ENCODE results near the gene GMPPB. TPM values are rescaled to one million over a fixed set of nuclear protein-coding genes. Genes with fewer than 3 reads are reported as not detected.

The GMPPB gene
- polyA plus RNA-seq, 3 donors, result 10.7 to 14.1 (median 12.8) TPM

DNA sequence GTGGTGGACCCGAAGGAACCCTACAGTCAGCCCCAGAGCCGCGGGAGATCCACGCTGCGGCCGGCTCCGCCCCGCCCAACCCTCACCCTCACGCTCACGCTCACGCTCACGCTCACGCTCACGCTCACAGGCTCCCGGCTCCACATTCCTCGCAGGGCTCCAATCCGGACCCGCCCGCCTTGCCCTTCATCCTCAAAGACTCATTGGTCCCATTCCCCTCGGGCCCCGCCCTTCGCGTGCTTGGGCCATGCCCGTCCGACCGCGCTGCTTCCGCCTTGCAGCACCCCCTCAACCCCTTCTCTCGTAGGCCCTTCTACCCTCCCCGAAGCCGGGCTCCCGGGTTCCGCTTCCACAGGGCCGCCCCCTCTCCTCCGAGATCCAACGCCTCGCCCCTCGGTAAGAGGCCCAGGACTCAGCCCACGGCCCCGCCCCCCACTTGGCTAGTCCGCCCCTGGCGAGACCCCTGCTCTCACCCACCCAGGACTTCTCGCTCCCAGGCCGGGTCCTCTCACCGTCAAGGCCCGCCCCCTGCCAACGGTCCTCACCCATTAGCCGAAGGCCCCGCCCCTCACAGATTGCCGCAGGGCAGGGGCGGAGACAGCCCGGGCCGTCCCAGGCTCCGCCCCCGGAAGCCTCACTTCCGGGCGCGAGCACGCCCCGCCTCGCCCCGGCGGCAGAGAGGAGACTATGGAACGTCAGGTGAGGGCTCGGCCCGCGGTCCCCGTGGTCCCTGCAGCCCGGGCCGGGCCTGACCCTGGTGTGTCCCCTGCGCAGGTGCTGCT is 49.8 kb downstream of the GMPPB start, which contains the start of gene APEH:
APEH (plus strand) TSS at position 637 of the 782 bp plus-strand sequence; CDS start at position 688, 51 bp downstream.
- DNase-seq (ENCODE audit: low read depth in 3 of 3, low spot score in 2 of 3), result peak; percentile 88 to 90 (median 88)

DNA sequence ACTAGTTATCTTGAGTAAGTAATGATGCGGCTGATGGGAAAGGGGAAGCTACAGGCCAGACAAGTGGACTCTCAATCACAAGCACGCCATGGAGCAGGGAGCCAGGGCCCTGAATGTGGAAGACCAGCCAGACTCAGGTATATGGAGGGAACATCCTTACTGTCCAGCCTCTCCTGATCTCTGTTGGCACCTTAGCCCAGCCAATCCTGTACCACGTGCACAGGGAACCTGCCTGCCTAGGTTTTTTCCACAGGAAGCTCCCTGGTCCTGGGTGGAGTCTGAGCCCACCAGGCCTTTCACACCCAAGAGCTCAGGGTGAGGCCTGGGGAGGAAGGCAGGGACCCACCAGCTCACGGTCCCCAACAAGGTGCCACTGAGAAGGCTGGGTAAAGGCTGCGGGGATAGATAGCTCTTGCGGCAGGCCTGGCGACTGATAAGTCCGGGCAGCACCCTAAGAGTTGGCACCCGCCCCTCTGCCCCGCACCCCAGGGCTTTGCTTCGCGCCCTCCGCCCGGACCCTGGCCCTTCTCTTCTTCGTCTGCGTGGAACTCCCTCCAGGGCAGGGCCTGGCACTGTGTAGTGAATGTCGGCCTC is 50.5 kb downstream of the GMPPB start:
- no peak for DNase-seq (ENCODE audit: low read depth in 3 of 3, low spot score in 2 of 3)

DNA sequence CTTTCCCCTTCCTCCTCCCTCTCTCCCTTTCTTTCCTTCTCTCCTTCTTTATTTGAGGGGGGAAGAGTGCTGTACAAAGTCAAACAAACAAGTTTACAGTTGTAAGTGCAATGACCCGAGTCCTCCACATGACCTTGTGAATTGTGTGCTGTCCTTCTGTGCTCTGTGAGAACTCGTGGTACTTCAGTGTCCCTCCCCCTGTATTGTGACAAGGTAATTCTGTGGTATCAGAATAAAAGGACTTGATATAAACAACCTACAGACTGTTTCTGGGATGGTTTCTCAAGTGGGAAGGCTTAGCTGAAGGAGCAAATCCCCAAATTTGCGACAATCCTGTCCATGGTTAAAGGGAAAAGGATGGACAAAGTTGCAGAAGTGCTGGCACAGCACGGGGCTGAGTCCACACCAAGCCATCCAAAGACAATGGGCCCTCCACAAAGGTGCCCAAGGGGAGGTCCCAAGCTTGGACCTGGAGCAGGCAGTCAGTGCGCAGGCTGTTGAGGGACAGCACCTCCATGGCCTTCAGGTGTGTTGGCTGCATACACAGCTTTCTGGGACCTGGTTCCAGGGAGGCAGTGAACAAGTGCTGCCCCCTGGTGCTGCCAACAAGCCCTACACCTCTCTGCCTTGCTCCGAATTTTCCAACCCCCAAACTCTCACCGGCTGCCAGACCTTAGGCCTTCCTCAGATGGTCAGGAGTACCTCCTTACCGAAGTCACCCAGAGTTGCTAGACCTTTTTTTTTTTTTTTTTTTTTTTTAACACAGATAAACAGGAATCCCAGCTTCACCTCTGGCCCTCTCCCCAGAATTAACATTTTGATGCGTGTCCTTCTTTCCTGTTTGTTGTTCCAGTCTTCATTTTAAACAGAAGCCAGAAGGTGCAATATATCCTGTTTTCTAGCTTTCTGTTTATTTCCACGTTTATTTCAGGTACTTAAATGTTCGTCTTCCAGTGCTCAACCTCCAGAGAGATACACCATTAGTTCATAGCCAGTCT is 52.2 kb downstream of the GMPPB start:
- DNase-seq (ENCODE audit: low read depth in 3 of 3, low spot score in 2 of 3), result peak in 1 of 3 donors; percentile 62

- no peak for DNase-seq (ENCODE audit: low read depth in 3 of 3, low spot score in 2 of 3)
Measured at GRCh38 chr3:49670940-49671290, 52.8 kb downstream of the GMPPB start.

Other genes starting within 250 kb of the GMPPB start
- 1 to 10 TPM in 2 of 3 donors, under 1 TPM in 1; 0.93 to 1.6 (median 1.1) TPM for gene BSN, start 169.5 kb downstream of the GMPPB start, polyA plus RNA-seq (ENCODE audit: insufficient read length in 3 of 3)
- 100 to 1,000 TPM; 147 to 178 (median 155) TPM for gene APEH, start 49.6 kb downstream of the GMPPB start, polyA plus RNA-seq (ENCODE audit: insufficient read length in 3 of 3)
- 100 to 1,000 TPM in 2 of 3 donors, 10 to 100 TPM in 1; 93.8 to 176 (median 110) TPM for gene MST1, start 34.5 kb downstream of the GMPPB start, polyA plus RNA-seq (ENCODE audit: insufficient read length in 3 of 3)
- 10 to 100 TPM; 34.3 to 38.2 (median 35.8) TPM for gene RNF123, start 34.4 kb downstream of the GMPPB start, polyA plus RNA-seq (ENCODE audit: insufficient read length in 3 of 3)
- 1 to 10 TPM in 2 of 3 donors, under 1 TPM in 1; 0.93 to 1.5 (median 1.0) TPM for gene AMIGO3, start 4.3 kb downstream of the GMPPB start, polyA plus RNA-seq (ENCODE audit: insufficient read length in 3 of 3)
- 10 to 100 TPM; 52.5 to 60.9 (median 55.7) TPM for gene IP6K1, start 62.6 kb upstream of the GMPPB start, polyA plus RNA-seq (ENCODE audit: insufficient read length in 3 of 3)
- gene CDHR4, start 75.9 kb upstream of the GMPPB start, polyA plus RNA-seq (ENCODE audit: insufficient read length in 3 of 3), result not detected
- gene INKA1, start 79.3 kb upstream of the GMPPB start, polyA plus RNA-seq (ENCODE audit: insufficient read length in 3 of 3), result 10 to 100 TPM; 10.3 to 12.4 (median 10.6) TPM
- 10 to 100 TPM; 29.6 to 37.4 (median 31.6) TPM for gene UBA7, start 90.0 kb upstream of the GMPPB start, polyA plus RNA-seq (ENCODE audit: insufficient read length in 3 of 3)
- 1 to 10 TPM; 8.4 to 9.8 (median 8.8) TPM for gene TRAIP, start 132.6 kb upstream of the GMPPB start, polyA plus RNA-seq (ENCODE audit: insufficient read length in 3 of 3)
- gene CAMKV, start 146.0 kb upstream of the GMPPB start, polyA plus RNA-seq (ENCODE audit: insufficient read length in 3 of 3), result under 1 TPM in 2 of 3 donors, not detected in 1; 0.11 TPM
- 1 to 10 TPM in 2 of 3 donors, under 1 TPM in 1; 0.62 to 1.8 (median 1.6) TPM for gene MST1R, start 179.9 kb upstream of the GMPPB start, polyA plus RNA-seq (ENCODE audit: insufficient read length in 3 of 3)
- gene MON1A, start 205.9 kb upstream of the GMPPB start, polyA plus RNA-seq (ENCODE audit: insufficient read length in 3 of 3), result 1 to 10 TPM; 6.9 to 8.5 (median 7.6) TPM
- gene RBM6, start 216.2 kb upstream of the GMPPB start, polyA plus RNA-seq (ENCODE audit: insufficient read length in 3 of 3), result 100 to 1,000 TPM; 107 to 136 (median 109) TPM